ENCODE data around the gene POLDIP3. TPM values are rescaled to one million over a fixed set of nuclear protein-coding genes. Genes with fewer than 3 reads are reported as not detected.

POLDIP3 gene
- total and polyA plus RNA-seq, 2 experiments from 2014 or later = 35.5 to 45.9 TPM

GRCh38 chr22:42613872-42614301 lies 796 bp downstream of the POLDIP3 start:
- in situ Hi-C loops (cut with MboI) = no loop called here
- DNase-seq = peak; percentile 72
- Histone ChIP-seq H3K4me2 (ENCODE audit: unreplicated experiment) (peak overlapping the region; percentile 85), H3K4me1 (ENCODE audit: insufficient read depth) (peaks cover 46% of the 10 kb centered on the region), H3K9me2 (ENCODE audit: insufficient read depth) (no peaks in the 10 kb centered on the region), H3K9ac (peak overlapping the region; percentile 93), H3K27me3 (replicated peaks; ENCODE audit: insufficient read depth) (no peaks in the 10 kb centered on the region), H2AFZ (peak overlapping the region; percentile 49; the same call in 1 of the 2 replicates), H3K4me3 (peak overlapping the region; percentile 84), H4K20me1 (ENCODE audit: insufficient read depth) (no peaks in the 10 kb centered on the region), H3K79me2 (ENCODE audit: insufficient read depth) (peaks cover 51% of the 10 kb centered on the region), H3K9me3 (ENCODE audit: low read depth) (no peaks in the 10 kb centered on the region), H3F3A (ENCODE audit: insufficient read depth) (peaks cover 42% of the 10 kb centered on the region), H3K27ac (peak overlapping the region; percentile 97), H3K36me3 (ENCODE audit: low read depth) (no peaks in the 10 kb centered on the region)
- 0 to 2% methylated on average over 10 of the region's 10 CpGs for WGBS, 2 experiments (ENCODE audit: low coverage in 1 of 2, low lambda C conversion rate in 2 of 2, missing lambda C conversion rate in 2 of 2)
- TF ChIP-seq EZH2phosphoT487 (IDR thresholded peaks at IDR 0.05; ENCODE audit: insufficient read depth, low read depth) = no peak
- TF ChIP-seq EZH2 (IDR thresholded peaks at IDR 0.05; ENCODE audit: insufficient read depth, poor library complexity, severe bottlenecking) = no peak

- H3K4me1 ChIP-seq (ENCODE audit: insufficient read depth) = peaks cover 47% of the 10 kb centered on the region
- peak overlapping the region; percentile 84; the same call in 1 of the 2 replicates for H3K4me3 ChIP-seq
- no peak for DNase-seq
- H3K4me2 ChIP-seq (ENCODE audit: unreplicated experiment) = peak overlapping the region; percentile 85
- H3K27ac ChIP-seq = peak overlapping the region; percentile 97; the same call in 1 of the 2 replicates
- H2AFZ ChIP-seq = no peak overlapping the region
- H3K36me3 ChIP-seq (ENCODE audit: low read depth) = no peaks in the 10 kb centered on the region
- no peaks in the 10 kb centered on the region for H3K9me2 ChIP-seq (ENCODE audit: insufficient read depth)
- no peaks in the 10 kb centered on the region for H3K27me3 ChIP-seq (replicated peaks; ENCODE audit: insufficient read depth)
- peaks cover 47% of the 10 kb centered on the region for H3F3A ChIP-seq (ENCODE audit: insufficient read depth)
- H4K20me1 ChIP-seq (ENCODE audit: insufficient read depth) = no peaks in the 10 kb centered on the region
- H3K79me2 ChIP-seq (ENCODE audit: insufficient read depth) = peaks cover 66% of the 10 kb centered on the region
- TF ChIP-seq EZH2phosphoT487 (IDR thresholded peaks at IDR 0.05; ENCODE audit: insufficient read depth, low read depth) (no peak), EZH2 (IDR thresholded peaks at IDR 0.05; ENCODE audit: insufficient read depth, poor library complexity, severe bottlenecking) (no peak)
- 84 to 87% methylated on average over 11 of the region's 11 CpGs for WGBS, 2 experiments (ENCODE audit: low coverage in 1 of 2, low lambda C conversion rate in 2 of 2, missing lambda C conversion rate in 2 of 2)
- H3K9me3 ChIP-seq (ENCODE audit: low read depth) = no peaks in the 10 kb centered on the region
- H3K9ac ChIP-seq = 0 out of 2 replicates have a peak overlapping the region, but pooled peaks have one; percentile 93
- in situ Hi-C loops (cut with MboI) = no loop called here
These were observed 2.3 kb downstream of the POLDIP3 start for GRCh38 chr22:42612336-42612735.

GRCh38 chr22:42611051-42611450 lies 3.6 kb downstream of the POLDIP3 start:
- in situ Hi-C loops (cut with MboI) = no loop called here
- H4K20me1 ChIP-seq (ENCODE audit: insufficient read depth) = no peaks in the 10 kb centered on the region
- WGBS, 2 experiments (ENCODE audit: low coverage in 1 of 2, low lambda C conversion rate in 2 of 2, missing lambda C conversion rate in 2 of 2) = 47 to 70% methylated on average over 1 of the region's 1 CpG

GRCh38 chr22:42610186-42610585 lies 4.5 kb downstream of the POLDIP3 start:
- Histone ChIP-seq H3K79me2 (ENCODE audit: insufficient read depth) (peaks cover 87% of the 10 kb centered on the region), H3K4me2 (ENCODE audit: unreplicated experiment) (no peak overlapping the region), H4K20me1 (ENCODE audit: insufficient read depth) (no peaks in the 10 kb centered on the region), H3K27ac (no peak overlapping the region), H3K27me3 (replicated peaks; ENCODE audit: insufficient read depth) (no peaks in the 10 kb centered on the region), H3K36me3 (ENCODE audit: low read depth) (peaks cover 5% of the 10 kb centered on the region; the same call in 1 of the 2 replicates), H3K9me2 (ENCODE audit: insufficient read depth) (no peaks in the 10 kb centered on the region), H3F3A (ENCODE audit: insufficient read depth) (peaks cover 30% of the 10 kb centered on the region), H3K4me1 (ENCODE audit: insufficient read depth) (peaks cover 43% of the 10 kb centered on the region), H2AFZ (no peak overlapping the region), H3K9me3 (ENCODE audit: low read depth) (no peaks in the 10 kb centered on the region), H3K4me3 (no peak overlapping the region), H3K9ac (no peak overlapping the region)
- 66 to 68% methylated on average over 5 of the region's 5 CpGs for WGBS, 2 experiments (ENCODE audit: low coverage in 1 of 2, low lambda C conversion rate in 2 of 2, missing lambda C conversion rate in 2 of 2)
- DNase-seq = no peak
- no peak for TF ChIP-seq EZH2phosphoT487 (IDR thresholded peaks at IDR 0.05; ENCODE audit: insufficient read depth, low read depth)
- no peak for TF ChIP-seq EZH2 (IDR thresholded peaks at IDR 0.05; ENCODE audit: insufficient read depth, poor library complexity, severe bottlenecking)
- in situ Hi-C loops (cut with MboI) = no loop called here

More at GRCh38 chr22:42611051-42611450, 3.6 kb downstream of the POLDIP3 start:
- Histone ChIP-seq H3K4me1 (ENCODE audit: insufficient read depth) (peaks cover 47% of the 10 kb centered on the region), H3K27me3 (replicated peaks; ENCODE audit: insufficient read depth) (no peaks in the 10 kb centered on the region), H2AFZ (no peak overlapping the region), H3K9me2 (ENCODE audit: insufficient read depth) (no peaks in the 10 kb centered on the region), H3K27ac (peak overlapping the region; percentile 9; the same call in 1 of the 2 replicates), H3K36me3 (ENCODE audit: low read depth) (no peaks in the 10 kb centered on the region), H3K79me2 (ENCODE audit: insufficient read depth) (peaks cover 79% of the 10 kb centered on the region), H3K4me2 (ENCODE audit: unreplicated experiment) (peak overlapping the region; percentile 30), H3F3A (ENCODE audit: insufficient read depth) (peaks cover 37% of the 10 kb centered on the region), H3K4me3 (no peak overlapping the region), H3K9ac (no peak overlapping the region), H3K9me3 (ENCODE audit: low read depth) (no peaks in the 10 kb centered on the region)
- TF ChIP-seq EZH2 (IDR thresholded peaks at IDR 0.05; ENCODE audit: insufficient read depth, poor library complexity, severe bottlenecking) = no peak
- DNase-seq = peak; percentile 70

Data from GM23248 (cell line).